Activated CD4-positive, alpha-beta T cell treated with anti-CD3 and anti-CD28 coated beads for 1 hour (primary cell): ENCODE results near the gene LRIG1.

Experiments
- DNase-seq: peaks from one replicate; pipeline ENCODE4 v3.0.0-alpha.2; 2020

The LRIG1 gene

GRCh38 chr3:66485291-66485968, 15.4 kb downstream of the LRIG1 start:
- DNase-seq, result no peak

- no peak for DNase-seq
Measured at GRCh38 chr3:66484106-66484844, 16.5 kb downstream of the LRIG1 start.

GRCh38 chr3:66483409-66483906, 17.4 kb downstream of the LRIG1 start:
- no peak for DNase-seq

DNA sequence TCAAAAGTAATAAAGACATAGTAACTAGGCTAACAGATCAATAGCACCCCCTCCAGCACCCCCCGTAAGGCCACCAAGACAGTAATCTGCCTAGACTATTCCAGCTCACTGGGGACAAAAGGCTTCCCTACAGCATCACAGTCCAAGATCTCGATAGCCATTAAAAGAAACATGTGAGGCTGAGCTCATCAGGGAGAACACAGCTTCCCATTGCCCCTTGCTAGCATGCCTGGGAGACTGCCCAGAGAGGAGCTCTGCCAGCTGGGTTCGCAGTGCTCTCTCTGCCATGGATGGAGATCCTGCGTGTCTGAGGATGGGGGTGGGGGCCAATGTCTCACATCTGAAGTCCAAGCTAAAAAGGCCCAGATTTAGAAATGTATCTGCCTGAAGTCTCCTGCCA, 17.8 kb downstream of the LRIG1 start:
- DNase-seq, result no peak

- DNase-seq, result no peak
Measured at GRCh38 chr3:66482018-66482404, 18.8 kb downstream of the LRIG1 start.

DNA sequence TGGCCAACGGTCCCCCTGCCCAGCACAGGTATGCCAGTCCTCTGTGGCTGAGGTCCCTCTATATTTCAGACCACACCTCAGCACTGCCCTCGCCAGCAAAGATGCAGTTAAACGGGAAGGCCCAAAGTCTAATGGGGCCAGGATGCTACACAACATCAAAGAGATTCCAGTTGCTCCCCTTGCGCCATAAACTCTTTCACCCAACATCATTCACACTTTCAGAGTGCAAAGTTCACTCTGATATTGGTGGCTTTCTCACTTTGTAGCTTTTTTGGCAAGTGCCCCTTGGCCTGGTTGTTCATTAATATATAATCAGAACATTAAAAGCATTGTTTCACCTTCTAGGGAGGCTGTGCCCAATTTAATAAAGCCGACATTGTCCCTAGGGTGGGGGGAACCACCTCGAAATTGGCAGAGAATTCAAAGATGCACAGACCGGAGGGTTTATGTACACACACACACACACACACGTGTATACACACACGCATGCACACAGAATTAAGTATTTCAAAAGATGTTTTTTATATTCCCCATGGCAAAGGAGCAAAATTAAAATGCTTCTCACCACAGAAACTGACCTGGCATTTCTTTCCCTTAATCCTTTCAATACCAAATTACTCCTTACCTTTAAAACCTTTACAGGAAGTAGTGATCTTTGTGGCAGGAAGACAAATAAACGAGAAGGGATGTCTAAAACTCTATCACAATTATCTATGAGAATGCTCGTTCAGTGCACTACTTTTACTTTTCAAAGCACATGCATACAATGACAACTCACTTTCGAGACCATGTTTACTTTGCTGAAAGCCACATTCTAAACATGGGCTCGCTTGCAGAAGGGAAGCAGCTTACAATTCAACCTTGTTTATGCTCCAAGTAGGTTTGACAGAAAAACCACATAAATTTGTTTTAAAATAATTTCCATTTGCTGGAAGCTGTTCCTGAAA, 19.5 kb downstream of the LRIG1 start:
- no peak for DNase-seq

- no peak for DNase-seq
Measured at GRCh38 chr3:66480666-66481065, 20.2 kb downstream of the LRIG1 start.

DNA sequence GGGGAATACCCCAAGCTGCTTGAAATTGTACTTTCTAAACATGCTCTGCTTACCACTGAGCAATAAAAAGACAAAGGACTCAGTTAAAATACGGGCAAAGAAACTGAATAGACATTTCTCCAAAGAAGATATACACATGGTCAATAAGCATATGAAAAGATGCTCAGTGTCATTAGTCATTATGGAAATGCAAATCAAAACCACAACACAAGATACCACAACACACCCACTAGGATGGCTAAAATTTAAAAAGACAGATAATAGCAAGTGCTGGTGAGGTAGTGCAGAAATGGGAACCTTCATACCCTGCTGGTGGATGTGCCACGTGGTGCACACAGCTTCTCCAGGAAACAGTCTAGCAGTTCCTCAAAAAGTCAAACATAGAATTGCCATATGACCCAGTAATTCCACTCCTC, 21.3 kb downstream of the LRIG1 start:
- DNase-seq, result no peak

DNA sequence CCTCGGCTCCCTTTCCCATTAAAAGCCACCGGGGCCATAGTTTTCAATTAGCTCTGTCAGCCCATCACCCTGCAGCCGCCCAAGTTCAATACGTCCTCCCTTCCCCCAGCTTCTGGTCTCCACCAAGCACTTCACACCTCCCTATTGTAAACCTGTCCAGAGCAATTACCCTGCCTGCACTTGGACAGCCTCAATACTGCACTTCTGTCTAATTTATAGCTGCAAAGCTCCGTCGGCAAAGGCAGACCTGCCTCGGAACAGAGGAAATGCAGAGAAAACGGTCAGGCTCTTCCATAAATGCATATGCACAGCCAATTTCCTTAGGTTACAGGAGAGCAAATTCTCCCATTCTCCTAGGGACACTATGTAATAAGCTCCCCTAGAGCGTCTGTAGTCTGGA, 21.9 kb downstream of the LRIG1 start:
- DNase-seq, result no peak

- DNase-seq, result no peak
Measured at GRCh38 chr3:66477856-66478255, 23.0 kb downstream of the LRIG1 start.

DNA sequence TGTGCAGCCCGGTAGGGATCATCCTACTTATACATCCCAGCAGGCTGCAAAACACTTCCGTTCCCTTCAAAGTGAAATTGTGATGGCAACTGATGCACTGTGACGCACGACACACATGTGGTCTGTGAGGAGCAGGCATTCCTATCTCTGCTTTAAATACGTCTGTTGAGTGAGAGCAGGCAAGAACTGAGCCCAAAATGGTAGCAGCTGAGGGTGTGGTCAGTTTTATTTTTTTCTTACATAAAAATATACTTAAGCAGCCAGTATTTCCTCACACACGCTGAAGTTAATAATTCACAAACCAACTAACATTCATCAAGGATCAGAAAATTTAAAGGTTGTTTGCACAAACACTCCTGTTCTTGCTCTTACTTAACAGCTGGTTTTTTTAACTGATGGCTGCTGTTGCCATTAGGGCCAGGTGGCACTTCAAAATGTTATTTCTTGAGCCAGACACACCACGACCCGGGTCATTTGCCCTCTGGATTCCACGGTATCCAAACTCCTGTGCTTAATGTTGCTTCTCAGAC, 23.9 kb downstream of the LRIG1 start:
- DNase-seq, result no peak

DNA sequence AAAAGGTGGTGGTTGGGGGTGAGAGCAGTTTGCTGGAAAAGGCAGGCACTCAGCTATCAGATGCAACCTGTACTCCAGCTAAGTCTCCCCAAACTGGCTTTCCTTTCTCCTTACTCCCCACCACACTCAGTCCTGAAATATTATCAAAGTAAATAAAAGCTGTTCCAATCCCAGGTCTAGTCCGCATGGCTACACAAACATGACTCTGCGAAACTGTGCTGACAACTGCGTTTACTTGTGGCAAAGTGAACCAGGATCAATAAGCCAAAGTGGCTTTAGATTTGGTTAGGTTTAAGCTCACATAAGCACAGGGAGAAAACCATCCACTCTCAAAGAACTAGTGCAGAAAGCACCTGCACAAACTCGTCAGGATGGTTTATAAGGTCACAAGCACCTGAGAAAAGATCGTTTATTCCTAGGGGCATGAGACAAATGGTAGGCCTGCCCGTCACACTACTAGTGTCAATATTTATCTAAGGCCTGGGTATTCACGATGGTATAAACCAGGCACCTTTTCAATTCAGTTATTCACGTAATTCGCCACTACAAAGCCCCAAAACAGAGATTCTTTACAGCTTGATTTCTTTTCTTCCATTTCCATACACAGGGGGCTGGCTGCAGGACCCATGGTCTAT, 25.3 kb downstream of the LRIG1 start:
- no peak for DNase-seq

DNA sequence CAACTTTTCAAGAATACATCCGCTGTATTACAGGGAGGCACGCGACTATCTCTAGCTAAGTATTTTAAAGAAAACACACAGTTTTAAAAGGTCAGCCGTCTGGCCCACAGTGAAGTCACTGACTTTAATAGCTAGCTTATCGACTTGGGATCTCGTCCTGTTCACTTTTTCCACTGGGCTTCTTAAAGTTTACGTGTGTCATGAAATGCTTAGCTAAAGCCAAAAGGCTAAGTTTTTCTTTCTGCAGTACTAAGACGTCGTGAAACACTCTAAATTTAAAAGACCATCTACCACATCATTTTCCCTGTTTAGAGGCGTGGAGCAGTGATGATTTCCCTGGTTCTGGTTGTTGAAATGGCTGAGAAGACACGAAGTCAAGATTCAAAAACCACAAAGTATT, 27.1 kb downstream of the LRIG1 start:
- no peak for DNase-seq

GRCh38 chr3:66473181-66473580, 27.6 kb downstream of the LRIG1 start:
- DNase-seq, result no peak

- no peak for DNase-seq
Measured at GRCh38 chr3:66472313-66473134, 28.3 kb downstream of the LRIG1 start.

GRCh38 chr3:66470956-66471686, 29.7 kb downstream of the LRIG1 start:
- no peak for DNase-seq

DNA sequence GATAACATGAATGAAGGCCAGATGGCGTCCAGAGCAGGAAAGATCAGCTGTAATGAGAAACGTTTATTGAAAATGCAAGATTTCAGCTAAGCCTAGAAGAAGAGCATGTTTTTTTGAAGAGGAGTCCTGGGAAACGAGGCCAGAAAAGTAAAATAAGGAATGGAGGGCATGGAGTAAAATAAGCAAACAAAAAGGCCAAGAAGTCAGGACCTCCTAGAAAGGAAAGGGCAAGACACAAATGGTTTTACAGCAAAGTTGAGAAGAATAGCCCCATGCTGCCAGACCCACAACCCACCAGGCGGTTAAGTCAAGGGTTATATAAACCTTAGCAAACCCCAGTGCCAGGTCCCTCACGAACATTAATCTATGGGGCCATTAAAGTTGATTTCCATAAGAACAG, 30.5 kb downstream of the LRIG1 start:
- no peak for DNase-seq

DNA sequence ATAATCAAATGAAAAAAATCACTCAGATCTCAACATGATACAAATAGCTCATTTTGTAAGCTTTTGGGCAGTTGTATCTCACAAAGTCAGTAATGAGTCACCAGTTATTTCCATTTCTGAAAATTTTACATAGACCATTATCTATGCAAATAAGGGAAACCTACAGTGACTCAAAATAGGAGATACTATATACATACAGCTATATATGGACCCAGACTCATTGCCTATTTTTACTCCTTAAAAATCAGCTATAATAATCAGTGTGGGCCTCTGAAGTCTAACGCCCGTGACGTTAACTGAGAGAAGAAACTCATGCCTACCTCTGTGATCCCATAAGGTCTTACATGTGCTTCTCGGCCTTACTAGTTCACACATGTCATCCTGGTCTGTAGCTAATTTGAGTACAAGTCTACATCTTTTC, 31.6 kb downstream of the LRIG1 start:
- no peak for DNase-seq

GRCh38 chr3:66467996-66468735, 32.7 kb downstream of the LRIG1 start:
- no peak for DNase-seq

DNA sequence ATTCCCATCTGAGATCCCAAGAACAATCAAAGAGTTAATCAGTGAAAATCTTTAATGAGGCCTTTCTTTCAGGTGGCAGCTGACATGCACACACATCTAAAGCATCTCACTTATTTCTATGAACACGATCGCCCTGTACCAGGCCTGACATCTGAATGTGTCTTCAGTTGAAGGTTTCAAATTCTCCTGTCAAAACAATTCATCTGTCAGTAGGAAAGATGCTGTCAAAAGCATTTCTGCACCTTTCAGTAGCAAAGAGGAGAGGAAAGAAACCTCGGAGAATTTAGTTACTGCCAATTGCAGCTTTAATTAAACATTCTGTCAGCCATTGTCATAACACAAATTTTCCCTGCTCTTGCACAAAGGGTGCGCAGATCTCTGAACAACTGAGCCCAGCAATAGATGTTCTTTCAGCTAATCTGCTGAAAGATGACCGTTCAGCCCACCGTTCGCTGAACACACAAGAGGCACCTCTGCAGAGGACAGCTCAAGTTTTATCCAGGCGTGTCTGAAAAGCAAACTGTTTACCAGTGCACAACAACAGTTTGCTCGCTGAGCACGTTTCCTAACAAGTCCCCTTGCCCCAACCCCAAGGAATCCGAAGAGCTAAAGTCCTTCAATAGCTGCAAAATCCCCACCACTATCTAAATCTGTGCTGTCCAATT, 34.1 kb downstream of the LRIG1 start:
- DNase-seq, result no peak
